DMS 273 treated with DMSO at 0.1 percent for 48 hours (cell line): ENCODE measurements around the gene VWCE.

Experiments used
- DNase-seq: peaks from one replicate; lab custom pipeline; 2025; lab: John Stamatoyannopoulos, UW

VWCE gene, protein sequence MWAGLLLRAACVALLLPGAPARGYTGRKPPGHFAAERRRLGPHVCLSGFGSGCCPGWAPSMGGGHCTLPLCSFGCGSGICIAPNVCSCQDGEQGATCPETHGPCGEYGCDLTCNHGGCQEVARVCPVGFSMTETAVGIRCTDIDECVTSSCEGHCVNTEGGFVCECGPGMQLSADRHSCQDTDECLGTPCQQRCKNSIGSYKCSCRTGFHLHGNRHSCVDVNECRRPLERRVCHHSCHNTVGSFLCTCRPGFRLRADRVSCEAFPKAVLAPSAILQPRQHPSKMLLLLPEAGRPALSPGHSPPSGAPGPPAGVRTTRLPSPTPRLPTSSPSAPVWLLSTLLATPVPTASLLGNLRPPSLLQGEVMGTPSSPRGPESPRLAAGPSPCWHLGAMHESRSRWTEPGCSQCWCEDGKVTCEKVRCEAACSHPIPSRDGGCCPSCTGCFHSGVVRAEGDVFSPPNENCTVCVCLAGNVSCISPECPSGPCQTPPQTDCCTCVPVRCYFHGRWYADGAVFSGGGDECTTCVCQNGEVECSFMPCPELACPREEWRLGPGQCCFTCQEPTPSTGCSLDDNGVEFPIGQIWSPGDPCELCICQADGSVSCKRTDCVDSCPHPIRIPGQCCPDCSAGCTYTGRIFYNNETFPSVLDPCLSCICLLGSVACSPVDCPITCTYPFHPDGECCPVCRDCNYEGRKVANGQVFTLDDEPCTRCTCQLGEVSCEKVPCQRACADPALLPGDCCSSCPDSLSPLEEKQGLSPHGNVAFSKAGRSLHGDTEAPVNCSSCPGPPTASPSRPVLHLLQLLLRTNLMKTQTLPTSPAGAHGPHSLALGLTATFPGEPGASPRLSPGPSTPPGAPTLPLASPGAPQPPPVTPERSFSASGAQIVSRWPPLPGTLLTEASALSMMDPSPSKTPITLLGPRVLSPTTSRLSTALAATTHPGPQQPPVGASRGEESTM

DNA sequence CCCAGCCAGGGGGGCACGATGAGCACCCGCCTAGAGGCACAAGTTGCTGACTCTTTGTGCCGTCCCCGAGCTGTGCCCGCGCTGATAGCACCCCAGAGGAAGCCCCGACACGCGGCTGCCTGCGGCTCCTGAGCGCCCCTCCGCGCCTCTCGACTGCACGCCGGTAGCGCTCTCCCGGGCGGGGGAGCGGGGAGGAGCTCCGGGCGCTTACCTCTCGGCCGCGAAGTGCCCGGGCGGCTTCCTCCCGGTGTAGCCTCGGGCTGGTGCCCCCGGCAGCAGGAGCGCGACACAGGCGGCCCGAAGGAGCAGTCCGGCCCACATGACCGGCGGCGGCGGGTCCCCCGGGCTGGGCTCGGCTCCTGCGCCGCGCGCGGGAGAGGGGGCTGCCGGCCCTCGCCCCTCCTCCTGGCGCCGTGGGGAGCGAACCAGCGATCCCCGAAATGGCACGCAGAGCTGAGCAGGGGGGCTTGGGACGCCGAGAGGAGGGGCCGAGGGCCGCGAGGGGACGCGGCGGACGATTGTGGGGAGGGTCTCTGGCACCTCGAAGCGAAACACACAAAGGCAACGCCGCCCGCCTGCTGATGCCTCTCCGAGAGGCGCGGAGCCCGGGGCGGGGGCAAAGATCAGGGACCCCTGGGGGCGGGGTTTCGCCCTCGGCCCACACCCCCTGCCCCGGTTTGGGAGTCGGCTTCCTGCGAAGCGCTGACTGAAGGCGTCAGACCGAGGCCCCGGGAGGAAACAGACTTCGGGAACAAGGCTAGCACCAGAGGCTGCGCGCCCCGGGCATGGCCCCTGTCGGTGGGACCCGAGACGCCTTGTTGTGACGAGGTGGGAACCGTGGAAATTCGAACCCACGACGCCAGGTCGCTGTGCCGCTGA is at the start of gene VWCE:
VWCE (minus strand) TSS at position 600 of the 879 bp plus-strand sequence; CDS start at position 321, 279 bp downstream.
- peak; percentile 9 for DNase-seq

DNA sequence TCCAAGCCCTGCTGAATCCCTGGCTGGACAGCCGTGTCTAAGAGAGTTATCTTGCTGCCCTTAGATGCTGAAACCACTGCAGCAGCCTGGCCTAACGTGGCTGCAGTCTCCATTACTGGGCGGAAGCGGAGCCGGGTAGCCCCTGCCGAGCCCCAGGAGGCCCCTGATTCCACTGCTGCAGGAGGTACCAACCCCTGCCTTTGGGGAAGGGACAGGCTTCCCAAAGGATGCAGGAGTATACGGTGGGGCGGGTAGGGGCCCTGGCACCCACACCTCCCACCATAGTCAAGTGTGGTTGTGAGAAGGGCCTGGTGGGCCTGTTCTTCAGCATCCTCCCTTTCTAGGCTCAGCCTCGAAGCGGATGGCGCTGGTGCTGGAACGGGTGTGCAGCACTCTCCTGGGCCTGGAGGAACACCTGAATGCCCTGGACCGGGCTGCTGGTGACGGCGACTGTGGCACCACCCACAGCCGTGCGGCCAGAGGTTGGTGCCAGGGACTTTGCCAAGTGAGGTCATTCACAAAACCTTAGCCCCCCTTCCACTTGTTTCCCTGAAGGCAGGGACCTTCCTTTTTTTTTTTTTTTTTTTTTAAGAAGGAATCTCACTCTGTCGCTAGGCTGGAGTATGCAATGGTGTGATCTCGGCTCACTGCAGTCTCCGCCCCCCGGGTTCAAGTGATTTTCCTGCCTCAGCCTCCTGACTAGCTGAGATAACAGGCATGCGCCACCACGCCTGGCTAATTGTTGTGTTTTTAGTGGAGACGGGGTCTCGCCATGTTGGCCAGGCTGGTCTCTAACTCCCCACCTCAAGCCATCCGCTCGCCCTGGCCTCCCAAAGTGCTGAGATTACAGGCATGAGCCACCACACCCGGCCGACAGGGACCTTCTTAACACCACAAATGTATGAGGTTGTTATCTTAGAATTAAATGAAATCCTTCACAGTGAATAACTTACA is 49.0 kb upstream of the VWCE start:
- DNase-seq: no peak

DNA sequence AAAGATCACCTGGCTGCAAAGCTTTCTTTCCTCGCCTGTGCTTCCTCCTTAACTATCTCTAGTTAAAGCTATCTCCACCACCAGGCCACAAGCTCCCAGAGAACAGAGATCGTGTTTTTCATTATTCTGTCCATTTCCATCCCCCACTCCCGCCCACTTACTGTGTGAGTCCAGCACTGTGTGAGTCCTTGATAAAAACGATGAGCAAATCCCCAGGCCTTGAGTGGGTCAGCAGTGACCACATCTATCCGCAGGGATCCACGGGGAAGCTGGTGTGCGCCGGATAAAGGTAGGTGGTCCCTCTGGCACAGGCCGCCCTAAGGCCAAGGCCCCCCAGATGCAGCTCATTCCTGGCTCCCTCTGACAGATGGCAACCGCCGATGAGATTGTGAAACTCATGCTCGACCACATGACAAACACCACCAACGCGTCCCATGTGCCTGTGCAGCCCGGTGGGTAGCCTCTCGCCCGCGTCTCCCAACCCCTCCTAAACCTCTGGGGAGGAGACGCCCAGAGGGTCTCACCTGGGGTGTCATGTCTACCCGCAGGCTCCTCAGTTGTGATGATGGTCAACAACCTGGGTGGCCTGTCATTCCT is 47.2 kb upstream of the VWCE start:
- no peak for DNase-seq

DNA sequence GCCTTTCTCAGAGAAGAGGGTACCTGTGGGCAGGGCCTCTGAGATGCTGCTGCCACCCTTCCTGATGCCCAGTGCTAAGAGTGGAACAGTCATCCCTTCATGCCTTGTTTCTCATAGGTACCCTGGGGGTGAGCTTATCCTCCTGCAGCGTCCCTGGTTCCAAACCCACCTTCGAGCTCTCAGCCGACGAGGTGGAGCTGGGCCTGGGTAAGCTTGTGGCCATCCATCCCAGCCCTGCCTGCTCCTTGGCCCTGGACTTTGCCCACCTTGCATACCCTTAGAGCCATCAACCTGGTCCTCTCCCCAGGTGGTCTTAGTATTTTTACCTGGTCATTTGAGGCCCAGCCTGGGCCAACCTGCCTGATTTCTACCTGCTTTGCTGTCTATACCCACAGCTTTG is 46.6 kb upstream of the VWCE start:
- DNase-seq: no peak

DNA sequence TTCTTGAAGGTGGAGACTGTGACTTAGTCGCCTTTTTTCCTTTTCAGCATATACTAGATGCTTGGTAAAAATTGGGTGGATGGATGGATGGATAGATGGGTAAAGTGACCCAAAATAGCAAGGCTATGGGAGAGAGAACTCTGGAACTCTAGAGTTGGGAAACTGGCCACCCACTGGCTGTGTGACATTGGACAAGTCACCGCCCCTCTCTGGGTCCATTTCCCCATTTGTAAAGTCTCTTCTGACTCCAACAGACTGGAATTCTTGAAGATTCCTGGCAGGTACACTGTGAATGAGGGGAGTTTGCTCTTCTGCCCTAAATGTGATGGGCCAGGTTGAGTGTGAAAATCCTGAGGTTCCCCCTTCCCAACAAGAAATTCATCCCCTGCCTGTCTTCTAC is 45.9 kb upstream of the VWCE start:
- DNase-seq: no peak

DNA sequence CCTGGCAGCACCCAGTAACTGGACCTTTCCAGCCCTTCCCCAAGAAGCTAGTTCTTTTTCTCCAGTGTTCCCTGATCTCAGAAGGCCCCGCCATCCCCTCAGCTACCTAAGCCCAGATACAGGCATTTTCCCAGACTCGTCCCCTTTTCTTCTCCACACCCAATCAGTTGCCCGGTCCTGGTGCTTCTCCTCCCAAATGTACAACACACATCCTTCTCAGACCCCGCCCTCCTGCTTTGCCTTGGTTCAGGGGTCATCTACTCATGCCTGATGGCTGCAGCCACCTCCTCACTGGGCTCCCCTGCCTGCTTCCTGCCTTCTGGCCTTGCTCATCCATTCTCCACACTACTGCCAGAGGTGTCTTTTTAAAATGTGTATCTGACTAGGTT is 44.4 kb upstream of the VWCE start:
- DNase-seq: no peak

DNA sequence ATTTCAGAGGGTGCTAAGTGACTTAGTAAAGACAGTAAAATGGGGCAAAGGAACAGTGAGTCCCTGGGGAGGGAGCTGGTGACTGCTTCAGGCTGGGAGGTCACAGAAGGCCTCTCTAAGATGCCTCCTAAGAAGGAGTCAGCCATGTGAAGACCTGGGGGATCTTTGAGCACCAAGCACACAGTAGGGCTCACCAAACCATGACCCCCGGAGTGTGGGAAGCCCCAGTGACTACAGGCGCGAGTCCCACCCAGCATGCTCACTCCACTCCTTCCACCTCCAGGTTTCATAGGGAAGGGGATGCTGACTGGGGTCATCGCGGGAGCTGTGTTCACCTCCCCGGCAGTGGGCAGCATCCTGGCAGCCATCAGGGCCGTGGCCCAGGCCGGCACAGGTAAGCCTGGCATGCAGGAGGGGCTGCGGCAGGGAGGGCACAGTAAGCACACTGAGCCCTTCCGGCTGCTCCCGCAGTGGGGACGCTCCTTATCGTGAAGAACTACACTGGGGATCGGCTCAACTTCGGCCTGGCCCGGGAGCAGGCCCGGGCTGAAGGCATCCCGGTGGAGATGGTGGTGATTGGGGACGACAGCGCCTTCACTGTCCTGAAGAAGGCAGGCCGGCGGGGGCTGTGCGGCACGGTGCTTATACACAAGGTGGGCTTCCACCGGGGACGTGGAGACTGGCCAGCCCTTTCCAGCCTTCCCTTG is 43.8 kb upstream of the VWCE start:
- no peak for DNase-seq

DNA sequence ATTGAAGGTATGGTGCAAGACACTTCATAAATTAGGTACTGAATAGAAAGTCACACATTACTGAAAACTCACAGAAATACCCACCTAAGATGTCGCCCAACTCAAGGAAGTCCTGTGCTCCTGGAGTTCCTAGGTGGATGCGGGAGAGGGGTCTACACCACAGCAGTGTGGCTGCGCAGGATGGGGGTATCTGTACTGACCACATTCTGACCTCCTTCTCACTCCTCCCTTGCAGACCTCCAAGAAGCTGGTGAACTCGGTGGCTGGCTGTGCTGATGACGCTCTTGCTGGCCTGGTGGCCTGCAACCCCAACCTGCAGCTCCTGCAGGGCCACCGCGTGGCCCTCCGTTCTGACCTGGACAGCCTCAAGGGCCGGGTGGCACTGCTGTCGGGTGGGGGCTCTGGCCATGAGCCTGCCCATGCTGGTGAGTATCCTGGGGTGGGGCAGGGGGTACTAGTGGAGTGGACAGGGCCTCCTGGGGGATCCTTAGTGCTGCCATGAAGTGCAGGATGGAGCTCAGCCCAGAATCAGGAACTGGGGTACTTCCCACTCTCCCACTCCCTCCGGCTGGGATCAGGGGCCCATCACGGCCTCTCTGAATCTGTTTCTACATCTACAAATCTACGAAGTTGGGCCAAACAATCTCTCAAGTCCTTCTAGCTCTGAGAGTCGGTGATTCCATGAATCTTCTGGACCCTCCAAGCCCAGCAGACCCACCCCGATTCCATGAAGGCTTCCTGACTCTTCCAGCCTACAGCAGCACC is 42.8 kb upstream of the VWCE start:
- DNase-seq: no peak

DNA sequence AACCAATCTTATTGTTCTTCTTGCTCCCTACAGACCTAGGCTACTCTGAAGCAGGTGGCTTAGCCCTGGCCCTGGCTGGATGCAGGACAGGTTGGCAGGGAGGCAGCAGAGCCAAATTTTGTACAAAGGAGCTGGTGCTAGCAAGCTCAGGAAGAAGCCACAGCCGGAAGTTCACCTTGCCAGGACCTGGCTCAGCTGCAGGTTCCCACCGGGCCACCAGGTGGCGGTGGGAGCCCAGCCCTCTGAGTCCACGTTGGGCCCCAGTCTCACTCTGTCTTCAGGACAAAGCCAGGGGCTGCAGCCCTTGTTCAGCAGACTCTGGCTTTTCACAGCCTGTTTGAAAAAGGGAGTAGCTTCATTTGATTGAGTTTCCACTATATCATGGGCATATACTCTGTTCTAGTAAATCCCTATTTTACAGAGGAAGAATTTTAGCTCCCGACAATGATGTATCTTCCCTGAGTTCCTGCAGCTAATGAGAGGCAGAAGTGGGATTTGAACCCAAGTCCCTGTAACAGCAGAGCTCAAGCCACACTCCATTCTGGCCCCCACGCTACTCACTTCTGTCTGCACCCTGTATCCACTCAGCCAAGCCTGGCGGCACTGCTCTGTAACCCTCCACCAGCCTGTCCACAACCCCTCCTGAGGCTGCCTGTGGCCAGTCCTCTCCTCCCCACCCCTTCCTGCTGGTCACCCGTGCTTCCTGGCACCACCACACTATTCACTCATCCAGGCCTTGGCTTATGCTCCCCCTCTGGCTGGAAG is 41.2 kb upstream of the VWCE start:
- peak; percentile 25 for DNase-seq

DNA sequence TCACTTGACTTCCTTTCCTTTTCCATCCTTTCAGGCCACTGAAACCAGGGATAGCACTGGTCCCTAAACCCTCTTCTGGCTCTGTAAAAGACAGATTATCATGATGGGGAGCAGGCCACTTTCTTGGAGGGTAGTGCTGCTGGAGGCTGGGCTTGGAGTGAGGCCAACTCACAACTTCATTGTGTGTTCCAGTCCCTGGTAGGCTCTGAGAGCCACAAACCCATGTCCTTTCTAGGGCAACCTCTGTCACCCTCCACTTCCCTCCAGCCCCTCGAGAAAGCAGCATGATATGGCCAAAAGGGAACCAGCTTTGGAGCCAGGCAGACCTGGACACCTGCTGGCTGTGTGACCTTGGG is 40.2 kb upstream of the VWCE start:
- DNase-seq: no peak

DNA sequence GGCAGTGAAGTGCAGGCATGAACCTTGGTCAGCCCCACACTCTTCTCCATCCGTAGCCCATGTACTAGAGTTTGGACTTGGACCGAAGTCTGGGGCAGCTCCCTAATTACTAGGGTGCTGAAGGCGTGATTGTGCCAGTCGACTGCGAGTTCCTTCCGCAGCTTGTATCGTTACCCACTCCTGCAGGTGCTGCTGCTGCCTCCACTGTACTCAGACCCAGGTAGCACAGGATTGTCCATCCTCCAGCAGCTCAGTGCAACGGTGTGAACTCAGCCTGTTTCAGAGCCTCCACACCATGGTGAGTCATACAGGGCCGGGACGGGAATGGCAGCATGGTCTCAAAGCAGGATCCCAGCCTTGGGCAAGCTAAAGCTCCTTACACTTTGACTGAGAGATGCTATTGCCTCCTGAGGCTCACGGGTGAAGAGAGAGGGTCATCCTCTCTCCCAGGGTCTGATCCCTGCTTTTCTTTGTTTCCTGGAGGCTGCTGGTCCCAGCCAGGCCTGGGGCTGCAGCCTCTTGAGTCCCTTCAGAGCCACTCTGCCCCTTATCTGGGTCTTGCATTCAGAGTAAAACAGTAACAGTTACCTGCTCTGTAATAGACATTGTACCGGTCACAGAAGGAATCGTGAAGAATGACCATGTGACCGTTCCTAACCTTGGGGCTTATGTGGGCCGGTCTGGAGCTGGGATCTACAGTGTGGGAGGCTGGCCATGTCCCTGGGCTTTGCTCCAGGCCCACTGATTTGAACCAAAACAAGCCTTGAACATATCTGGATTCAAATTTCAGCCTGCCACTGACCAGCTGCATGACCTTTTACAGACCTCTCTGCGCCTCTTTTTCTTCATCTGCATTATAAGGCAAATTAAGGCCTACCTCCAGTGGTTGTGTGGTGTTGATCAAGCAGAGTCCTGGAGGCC is 39.6 kb upstream of the VWCE start:
- no peak for DNase-seq

DNA sequence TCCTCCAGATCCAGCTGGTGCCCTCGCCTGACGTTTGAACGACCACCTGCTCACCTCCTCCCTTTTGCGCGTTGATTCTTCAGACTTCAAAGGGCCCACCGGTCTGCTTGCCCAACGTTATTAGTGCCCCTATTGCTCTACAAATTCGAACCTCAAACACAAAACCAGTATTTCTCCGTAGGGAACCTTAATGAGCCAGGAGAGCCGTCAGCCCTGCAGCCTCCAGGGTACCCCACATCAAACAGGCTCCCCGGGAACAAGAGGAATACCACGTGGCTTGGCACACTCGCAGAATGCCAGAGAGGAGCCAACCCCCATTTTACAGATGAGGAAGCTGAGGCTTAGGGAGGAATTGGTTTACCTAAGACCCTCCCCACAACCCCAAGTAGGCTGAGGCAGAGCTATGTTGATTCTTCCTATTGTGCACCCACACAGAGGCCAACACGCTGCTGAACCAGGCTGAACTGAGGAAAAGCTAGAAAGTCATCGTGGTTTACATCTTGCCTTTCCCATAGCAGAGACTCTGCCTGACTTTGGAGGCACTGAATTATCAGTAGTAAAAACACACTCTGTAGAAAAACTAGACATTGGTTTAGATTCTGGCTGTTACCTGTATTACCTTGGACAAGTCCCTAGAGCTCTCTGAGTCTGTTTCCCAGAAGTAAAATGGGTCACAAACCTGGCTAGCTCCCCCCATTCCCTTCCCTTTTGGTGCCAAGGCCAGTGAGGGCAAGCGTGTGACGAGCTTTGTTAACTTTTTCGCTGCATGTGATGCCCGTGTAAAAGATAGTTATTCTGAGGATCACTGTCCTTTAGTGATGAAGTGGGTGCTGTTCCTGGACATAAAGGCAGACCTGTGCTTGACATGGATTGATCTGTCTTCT is 38.7 kb upstream of the VWCE start:
- no peak for DNase-seq

DNA sequence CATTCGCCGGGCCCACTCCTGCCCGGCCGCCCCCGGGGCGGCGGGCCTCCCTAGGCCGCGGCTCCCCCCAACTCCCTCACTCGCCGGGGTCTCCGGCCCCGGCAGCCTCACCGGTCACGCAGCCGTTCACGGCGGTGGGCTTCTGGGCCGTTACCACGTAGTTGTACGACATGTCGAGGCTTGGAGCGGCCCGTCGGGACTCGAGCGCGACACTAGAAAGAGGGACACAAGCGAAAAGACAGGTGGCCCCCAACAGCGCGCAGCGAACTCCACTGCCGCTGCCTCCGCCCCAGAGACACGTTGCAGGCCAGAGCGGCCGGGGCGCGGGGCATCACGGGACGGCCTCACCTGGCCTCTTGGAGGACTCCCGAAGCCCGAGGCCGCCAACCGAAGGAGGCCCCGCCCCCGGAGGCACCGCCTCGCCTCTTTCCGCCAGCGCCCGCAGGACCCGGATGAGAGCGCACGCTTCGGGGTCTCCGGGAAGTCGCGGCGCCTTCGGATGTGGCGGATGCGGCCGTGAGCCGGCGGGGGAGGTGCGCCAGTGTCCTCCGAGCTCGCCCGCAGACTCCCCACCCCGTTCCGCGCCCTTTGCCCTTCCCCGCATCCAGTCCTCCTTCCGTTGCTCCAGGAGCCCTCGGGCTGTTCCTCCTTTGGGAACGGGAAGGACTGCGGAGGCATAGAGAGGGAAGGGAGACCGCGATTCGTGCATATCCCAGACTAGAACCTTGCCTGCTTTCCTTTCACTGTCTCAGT is 37.9 kb upstream of the VWCE start, which contains the start of the genes DDB1 and TKFC:
DDB1 (minus strand) TSS at position 309 of the 753 bp plus-strand sequence; CDS start at position 172, 137 bp downstream.
TKFC (plus strand) TSS at position 432 of the 753 bp plus-strand sequence. CDS start 1,501 bp downstream, outside the sequence.
- peak; percentile 61 for DNase-seq

DNA sequence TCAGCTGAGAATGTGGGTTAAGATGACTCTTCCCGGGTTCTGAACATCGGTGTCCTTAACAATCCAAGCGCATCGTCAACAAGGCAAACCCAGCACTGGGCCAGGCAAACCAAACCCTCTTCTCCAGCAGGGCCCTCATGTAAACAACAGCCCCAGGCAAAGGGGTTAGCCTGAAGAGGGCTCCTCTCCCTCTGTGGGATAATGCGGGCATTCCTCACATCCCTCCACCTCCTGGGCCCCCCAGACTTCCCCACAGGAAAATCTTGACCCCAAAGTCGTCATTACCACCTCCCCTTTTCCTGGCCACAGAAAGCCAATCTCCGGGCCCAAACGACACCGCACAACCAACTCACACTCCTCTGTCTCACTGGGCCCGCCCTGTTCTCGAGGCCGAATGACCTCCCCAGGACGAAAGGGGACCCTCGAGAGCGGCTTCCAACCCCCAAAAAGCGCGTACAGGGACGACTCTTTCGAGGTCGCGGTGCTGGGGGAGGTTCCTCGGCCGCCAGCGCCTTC is 37.2 kb upstream of the VWCE start:
- no peak for DNase-seq

DNA sequence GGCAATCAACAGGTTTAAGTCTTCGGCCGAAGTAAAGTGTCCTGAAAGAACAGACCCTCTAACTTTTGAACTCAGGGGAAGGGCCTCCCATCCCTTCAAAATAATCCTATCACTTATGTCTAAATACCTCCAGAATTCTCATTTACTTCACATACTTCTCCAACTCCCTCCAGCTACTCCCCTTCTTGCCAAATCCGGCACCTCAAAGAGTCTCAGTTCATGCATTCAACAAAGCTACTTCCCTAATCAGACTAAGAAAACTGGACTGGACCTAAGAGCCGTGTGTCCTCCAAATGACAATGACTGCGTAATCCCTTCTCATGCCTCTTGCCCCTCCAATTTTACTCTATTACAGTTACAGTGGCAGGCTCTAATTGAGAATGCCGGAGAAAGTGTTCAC is 36.5 kb upstream of the VWCE start:
- DNase-seq: no peak
